Upper lobe of right lung (tissue), 1 donor: Measurements from ENCODE around the gene L3MBTL1. TPM values are rescaled to one million over a fixed set of nuclear protein-coding genes. Genes with fewer than 3 reads are reported as not detected.
"Not testable (repeated sequence)": the region's sequence is repeated elsewhere in the genome, so short reads cannot be mapped to it uniquely, and the experiment has no call there.

Source experiments
- ATAC-seq: fragments of 200-7000 bp; cut with Tn5 transposase; one replicate; pipeline ENCODE4 v1.9.1; 2020; ENCODE audit warnings: mild to moderate bottlenecking, moderate library complexity
- DNase-seq: peaks from one replicate; pipeline ENCODE4 v3.0.0-alpha.2; 2020
- H3K27ac ChIP-seq: fragments of 200-600 bp; one replicate; pipeline ENCODE4 v1.8.0; 2022
- H3K27me3 ChIP-seq: fragments of 200-600 bp; one replicate; pipeline ENCODE4 v1.8.0; 2022; ENCODE audit warnings: mild to moderate bottlenecking
- H3K36me3 ChIP-seq: fragments of 200-600 bp; one replicate; pipeline ENCODE4 v1.8.0; 2022
- H3K4me1 ChIP-seq: fragments of 200-600 bp; one replicate; pipeline ENCODE4 v1.8.0; 2022
- H3K4me3 ChIP-seq: fragments of 200-600 bp; one replicate; pipeline ENCODE4 v1.8.0; 2022; ENCODE audit warnings: mild to moderate bottlenecking
- H3K9me3 ChIP-seq: fragments of 200-600 bp; one replicate; pipeline ENCODE4 v1.8.0; 2022
- CTCF ChIP-seq: fragments of 200-600 bp; IDR thresholded peaks from one replicate; pipeline ENCODE4 v1.8.0; 2022; ENCODE audit warnings: antibody characterized with exemption
- intact Hi-C: fragments of 100-400 bp; cut with DNase I; formaldehyde crosslinking; loops from one replicate; pipeline ENCODE4 v1.11.0; 2022
- total RNA-seq: library from RNA; stranded (reverse); fragmentation: NEBNext Ultra II Directional; extraction: Animal tissue kit (Norgen Biotek cat#: 25700); gene quantifications from one replicate; pipeline ENCODE4 v1.2.1, GENCODE V29; 2021
- donor health status: DM: no; HTN: yes; CAD: no; lungs with severe emphysema.

Gene L3MBTL1
- total RNA-seq, 1 donor from 2014 or later = 12.9 TPM

GRCh38 chr20:43579861-43580793 lies 72.6 kb downstream of the L3MBTL1 start:
- intact Hi-C loops = no loop called here
- H3K27ac ChIP-seq = no peak overlapping the region
- H3K9me3 ChIP-seq = no peaks in the 10 kb centered on the region
- no peak overlapping the region for H3K4me3 ChIP-seq
- H3K27me3 ChIP-seq = no peaks in the 10 kb centered on the region
- TF ChIP-seq CTCF = no peak
- ATAC-seq (no peak), DNase-seq (peak; percentile 5)
- H3K4me1 ChIP-seq = peaks cover 9% of the 10 kb centered on the region
- H3K36me3 ChIP-seq = no peaks in the 10 kb centered on the region

GRCh38 chr20:43583133-43583864 lies 75.8 kb downstream of the L3MBTL1 start:
- no peak for ATAC-seq

GRCh38 chr20:43583982-43584432 lies 76.5 kb downstream of the L3MBTL1 start:
- H3K4me3 ChIP-seq = no peak overlapping the region
- H3K27me3 ChIP-seq = no peaks in the 10 kb centered on the region
- peaks cover 16% of the 10 kb centered on the region for H3K4me1 ChIP-seq
- DNase-seq = peak; percentile 79
- ATAC-seq = peak; percentile 65
- no peaks in the 10 kb centered on the region for H3K9me3 ChIP-seq
- intact Hi-C loops = no loop called here
- H3K36me3 ChIP-seq = no peaks in the 10 kb centered on the region
- TF ChIP-seq CTCF = no peak
- peak overlapping the region; percentile 42 for H3K27ac ChIP-seq

More at GRCh38 chr20:43583133-43583864, 75.8 kb downstream of the L3MBTL1 start:
- intact Hi-C loops = no loop called here
- TF ChIP-seq CTCF = no peak
- Histone ChIP-seq H3K27ac (peak overlapping the region; percentile 42), H3K9me3 (no peaks in the 10 kb centered on the region), H3K27me3 (no peaks in the 10 kb centered on the region), H3K4me3 (no peak overlapping the region), H3K4me1 (peaks cover 16% of the 10 kb centered on the region), H3K36me3 (no peaks in the 10 kb centered on the region)
- no peak for DNase-seq

- peaks cover 16% of the 10 kb centered on the region for H3K4me1 ChIP-seq
- H3K27me3 ChIP-seq = no peaks in the 10 kb centered on the region
- ATAC-seq (peak; percentile 86), DNase-seq (peak; percentile 64)
- intact Hi-C loops = no loop called here
- H3K36me3 ChIP-seq = no peaks in the 10 kb centered on the region
- TF ChIP-seq CTCF = no peak
- no peaks in the 10 kb centered on the region for H3K9me3 ChIP-seq
- H3K27ac ChIP-seq = peak overlapping the region; percentile 42
- no peak overlapping the region for H3K4me3 ChIP-seq
These were observed 77.1 kb downstream of the L3MBTL1 start for GRCh38 chr20:43584448-43585136.

GRCh38 chr20:43586641-43587040 lies 79.1 kb downstream of the L3MBTL1 start:
- no peaks in the 10 kb centered on the region for H3K36me3 ChIP-seq
- intact Hi-C loops = no loop called here
- TF ChIP-seq CTCF = no peak
- H3K27ac ChIP-seq = no peak overlapping the region
- H3K4me3 ChIP-seq = no peak overlapping the region
- no peaks in the 10 kb centered on the region for H3K9me3 ChIP-seq
- DNase-seq (peak; percentile 43), ATAC-seq (no peak)
- H3K4me1 ChIP-seq = peaks cover 20% of the 10 kb centered on the region
- H3K27me3 ChIP-seq = no peaks in the 10 kb centered on the region

GRCh38 chr20:43588526-43588925 lies 81.0 kb downstream of the L3MBTL1 start:
- H3K4me3 ChIP-seq, H3K27ac ChIP-seq, DNase-seq, H3K9me3 ChIP-seq, H3K36me3 ChIP-seq, intact Hi-C loops, H3K27me3 ChIP-seq, ATAC-seq: not testable (repeated sequence)
- peaks cover 24% of the 10 kb centered on the region for H3K4me1 ChIP-seq
